Endometrial microvascular endothelial cells (primary cell): Measurements from ENCODE around the gene FANCF. TPM values are rescaled to one million over a fixed set of nuclear protein-coding genes. Genes with fewer than 3 reads are reported as not detected.

Experiments
- in situ Hi-C: cut with HindIII; loops from 2 replicates; pipeline ENCODE4 v1.10.0; 2017; ENCODE audit warnings: low sequenced_read_pairs, low pct_unique_long_range_greater_than_20kb; ENCODE audit errors: inconsistent ontology term
- total RNA-seq: library from RNA; depleted of rRNA; stranded (reverse); fragments of >200 nt; gene quantifications from one replicate; pipeline ENCODE4 v1.2.3, GENCODE V29; 2015; ENCODE audit errors: inconsistent ontology term

The FANCF gene
- total RNA-seq, 1 donor from 2014 or later: 14.3 TPM

DNA sequence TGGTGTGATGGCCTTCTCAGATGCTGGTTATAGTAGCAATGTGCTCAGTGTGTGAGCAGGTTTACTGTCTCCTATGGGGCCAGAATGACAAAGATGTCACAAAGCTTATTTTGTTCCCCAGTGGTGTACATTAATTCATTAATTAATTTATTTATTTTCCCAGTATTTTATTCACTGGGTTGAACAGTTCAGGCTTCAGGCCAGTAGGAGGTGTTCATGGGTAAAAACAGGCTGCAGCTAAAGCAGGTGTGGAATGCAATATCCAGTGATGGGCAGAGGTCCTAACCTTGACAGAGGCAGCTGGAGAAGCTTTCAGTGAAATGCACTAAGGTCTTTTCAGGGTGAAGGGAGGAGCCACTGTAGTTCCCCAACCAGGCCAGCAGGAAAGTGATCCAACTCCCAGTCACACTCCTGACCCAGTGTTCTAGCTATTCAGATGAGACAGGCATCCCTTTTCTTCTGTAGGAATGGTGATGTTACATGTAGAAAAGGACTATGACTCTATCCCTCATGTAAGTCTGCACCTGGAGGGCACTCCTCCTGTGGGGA, 7.8 kb upstream of the FANCF start:
- in situ Hi-C loops: no loop called here

DNA sequence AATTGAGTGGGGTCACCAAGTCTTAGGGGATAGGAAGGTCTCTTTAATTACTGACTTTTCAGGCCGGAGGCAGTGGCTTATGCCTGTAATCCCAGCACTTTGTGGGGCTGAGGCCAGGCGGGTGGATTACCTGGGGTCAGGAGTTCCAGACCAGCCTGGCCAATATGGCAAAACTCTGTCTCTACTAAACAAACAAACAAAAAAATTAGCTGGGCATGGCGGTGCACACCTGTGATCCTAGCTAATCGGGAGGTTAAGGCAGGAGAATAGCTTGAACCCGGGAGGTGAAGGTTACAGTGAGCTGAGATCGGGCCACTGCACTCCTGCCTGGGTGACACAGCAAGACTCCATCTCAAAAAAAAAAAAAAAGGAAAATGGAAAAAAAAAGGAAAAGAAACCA, 1.8 kb upstream of the FANCF start:
- in situ Hi-C loops: no loop called here

DNA sequence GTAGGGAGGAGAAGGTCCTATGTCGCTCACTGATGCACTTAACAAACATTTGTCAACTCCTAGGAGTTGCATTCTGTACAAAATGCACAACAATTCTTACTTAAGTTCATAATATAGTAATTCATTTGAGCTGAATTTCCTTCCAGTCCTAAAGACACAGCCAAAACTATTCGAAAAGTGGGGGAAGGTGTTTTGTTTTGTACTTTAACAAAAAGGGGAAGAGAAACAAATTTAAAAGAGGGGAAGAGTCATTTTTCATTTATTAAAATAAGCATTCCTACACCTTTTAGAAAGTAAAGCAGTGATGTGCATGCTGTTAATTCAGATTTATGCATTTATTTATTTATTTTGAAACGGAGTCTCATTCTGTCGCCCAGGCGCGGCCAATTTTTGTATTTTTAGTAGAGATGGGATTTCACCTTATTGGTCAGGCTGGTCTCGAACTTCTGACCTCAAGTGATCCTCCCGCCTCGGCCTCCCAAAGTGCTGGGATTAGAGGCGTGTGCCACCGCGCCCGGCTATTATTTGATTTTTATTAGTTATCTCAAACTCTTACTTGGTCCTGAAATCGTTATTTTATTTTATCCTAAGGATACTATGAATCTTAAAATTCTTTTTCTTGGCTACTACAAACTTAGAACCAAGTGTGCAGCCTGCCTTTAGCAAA, 1.1 kb upstream of the FANCF start:
- in situ Hi-C loops: no loop called here

DNA sequence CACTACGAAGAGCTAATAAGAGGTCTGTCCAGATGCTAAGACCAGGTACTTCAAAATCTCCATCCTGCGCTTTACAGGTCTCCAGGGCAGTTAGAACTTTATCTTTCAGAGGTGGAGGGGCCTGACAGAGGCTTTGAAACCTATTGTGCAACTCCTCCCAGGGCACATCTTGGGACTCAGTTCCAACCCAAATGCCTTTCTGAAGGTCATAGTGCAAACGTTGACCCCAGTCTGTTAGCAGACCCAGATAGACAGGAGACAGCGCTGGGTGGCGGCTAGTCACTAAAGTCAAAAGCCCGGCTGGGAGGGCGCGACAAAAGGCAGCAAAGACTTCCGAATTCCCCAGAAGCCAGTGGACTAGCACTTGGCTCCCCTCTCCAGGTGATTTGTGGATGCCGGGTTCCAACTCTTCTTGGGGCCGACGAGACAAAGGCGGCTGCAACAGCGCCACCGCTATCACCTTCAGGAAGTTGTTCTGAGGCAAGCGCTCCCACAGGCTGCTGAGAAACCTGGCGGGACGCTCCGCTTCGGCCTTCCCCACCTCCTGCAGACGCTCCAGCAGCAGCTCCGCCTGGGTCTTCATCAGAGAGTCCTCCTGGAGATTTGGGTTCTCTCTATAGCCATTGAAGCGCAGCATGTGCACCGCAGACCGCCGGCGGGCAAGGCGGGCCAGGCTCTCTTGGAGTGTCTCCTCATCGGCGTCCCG, 728 bp downstream of the FANCF start:
- in situ Hi-C loops: no loop called here

DNA sequence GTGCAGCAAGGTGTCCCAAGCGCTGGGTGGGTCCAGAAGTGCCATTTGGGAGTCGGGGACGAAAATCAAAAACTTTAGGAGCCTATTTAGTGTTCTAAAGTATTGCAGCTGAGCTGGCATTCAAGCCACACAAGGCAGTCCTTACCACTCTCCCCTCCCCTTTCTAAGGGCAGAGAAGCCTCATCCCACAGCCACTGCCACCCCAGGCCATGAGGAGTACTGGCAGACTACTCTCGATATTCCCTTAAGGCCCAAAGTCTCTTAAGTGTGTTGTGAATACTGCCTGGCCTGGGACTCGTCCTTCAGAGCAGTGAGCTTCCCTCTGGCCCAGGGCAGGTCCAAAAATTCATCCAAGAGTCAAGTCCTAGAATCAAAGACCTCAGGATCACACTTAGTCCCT, 7.8 kb downstream of the FANCF start:
- in situ Hi-C loops: no loop called here

DNA sequence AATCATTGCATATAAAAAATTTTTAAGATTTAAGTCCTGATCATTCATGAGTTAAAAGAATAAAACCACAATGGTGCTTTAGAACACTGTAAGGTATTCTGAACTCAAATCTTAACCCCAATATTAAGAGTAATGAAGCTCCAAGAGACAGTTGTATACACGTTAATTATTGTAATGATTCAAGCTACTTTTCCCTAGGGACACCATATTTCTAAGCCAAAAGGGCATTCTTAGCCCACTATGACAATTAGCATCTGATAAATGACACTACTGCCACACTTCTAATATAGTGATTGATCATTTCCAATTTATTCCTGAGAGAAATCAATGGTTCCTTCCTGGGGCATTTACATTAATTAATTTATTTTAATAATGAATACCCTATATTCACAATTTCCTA, 21.7 kb downstream of the FANCF start:
- in situ Hi-C loops: no loop called here

DNA sequence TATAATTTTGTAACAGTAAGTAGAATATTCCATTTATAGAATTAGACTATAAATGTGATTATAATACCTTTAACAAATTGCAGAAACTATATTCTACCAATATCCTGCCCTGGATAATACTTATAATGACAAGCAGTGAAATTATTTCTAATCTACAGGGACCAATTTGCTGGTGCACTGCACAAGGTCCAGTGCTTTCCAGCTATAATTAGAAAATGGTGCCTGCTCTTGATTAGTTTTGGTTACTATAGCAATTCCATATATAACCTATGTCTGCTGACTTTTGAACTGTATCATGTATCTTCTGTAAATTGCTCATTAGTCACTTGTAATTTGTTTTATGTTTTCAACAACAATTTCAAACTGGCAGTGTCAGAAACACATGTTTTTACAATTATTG, 23.1 kb downstream of the FANCF start:
- in situ Hi-C loops: no loop called here

DNA sequence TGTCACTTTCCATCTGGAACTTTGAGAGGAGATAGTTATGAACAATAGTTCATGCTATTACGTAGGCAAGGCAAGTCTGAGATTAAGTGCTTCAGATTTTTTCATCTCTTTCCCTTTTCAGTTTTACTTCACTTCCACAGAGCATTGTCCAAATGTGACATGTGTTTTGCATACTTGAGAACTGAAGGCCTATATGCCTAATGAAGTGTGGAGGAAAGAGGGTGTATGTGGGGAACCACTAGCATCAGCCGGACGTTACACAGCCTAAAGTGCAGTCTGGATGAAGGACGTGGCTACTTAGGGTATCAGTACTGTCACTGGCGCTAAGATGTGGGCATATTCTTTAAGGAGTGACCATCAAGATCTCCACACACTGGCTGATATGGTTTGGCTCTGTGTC, 26.2 kb downstream of the FANCF start:
- in situ Hi-C loops: no loop called here

DNA sequence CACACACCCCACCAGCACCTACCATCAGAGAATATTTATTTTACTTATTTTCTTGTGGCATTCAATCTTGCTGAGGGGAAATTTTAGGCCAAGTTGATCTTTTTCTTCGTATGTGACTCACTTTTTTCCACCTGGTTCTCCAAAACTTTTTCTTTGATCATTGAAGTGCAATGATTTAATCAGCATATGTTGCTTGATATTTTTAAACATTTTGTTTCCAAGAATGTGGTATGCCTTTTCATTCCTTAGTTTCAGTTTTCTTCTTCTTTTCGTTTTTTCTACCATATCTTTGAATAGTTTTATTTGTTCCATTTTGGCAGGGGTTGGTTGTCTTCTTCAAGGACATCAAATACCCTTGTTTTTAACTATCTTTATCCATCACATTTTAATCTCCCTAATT, 28.6 kb downstream of the FANCF start:
- in situ Hi-C loops: no loop called here

DNA sequence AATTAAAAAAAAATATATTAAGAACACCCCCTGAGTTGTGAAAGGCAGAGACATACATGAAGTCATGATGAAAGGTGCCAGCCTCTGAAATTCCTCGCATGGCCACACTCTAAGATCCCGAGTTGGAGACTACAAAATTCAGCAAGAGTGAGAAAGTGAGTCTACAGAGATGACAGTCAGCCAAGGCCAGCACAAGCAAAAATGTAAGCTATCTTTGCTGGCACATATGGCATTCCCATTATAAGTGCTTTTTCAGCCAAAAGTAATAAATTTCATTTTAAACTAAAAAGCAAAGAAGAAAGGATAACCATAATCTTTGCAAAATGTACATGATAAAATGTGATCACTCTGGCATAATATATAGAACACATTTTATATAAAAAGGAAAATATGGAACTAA, 40.6 kb downstream of the FANCF start:
- in situ Hi-C loops: no loop called here

DNA sequence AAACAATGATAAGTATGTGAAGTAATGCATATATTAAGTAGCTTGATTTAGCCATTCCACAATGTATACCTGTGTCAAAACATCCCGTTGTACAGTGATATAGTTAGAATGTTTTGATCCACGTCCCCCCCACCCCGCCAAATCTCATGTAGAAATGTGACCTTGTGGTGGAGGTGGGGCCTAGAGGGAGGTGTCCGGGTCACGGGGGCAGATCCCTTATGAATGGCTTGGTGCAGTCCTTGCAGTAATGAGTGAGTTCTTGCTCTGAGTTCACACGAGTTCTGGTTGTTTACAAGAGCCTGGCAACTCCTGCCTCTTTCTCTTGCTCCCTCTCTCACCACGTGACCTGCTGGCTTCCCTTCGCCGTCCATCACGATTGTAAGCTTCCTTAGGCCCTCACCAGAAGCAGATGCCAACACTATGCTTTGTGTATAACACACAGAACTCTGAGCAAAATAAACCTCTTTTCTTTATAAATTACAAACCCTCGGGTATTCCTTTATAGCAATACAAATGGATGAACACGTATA, 41.6 kb downstream of the FANCF start:
- in situ Hi-C loops: no loop called here

DNA sequence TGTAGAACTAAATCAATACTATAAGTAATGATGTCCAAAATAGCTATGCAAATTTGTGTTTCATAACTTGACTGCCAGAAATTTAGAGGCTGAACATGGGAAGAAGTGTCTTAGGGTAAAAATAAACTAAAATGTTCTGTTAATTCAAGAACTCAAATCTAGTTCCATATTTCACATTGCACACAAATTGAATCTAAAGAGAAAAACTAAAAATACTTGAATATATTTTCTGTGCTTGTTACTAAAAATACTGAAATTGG, 43.5 kb downstream of the FANCF start:
- in situ Hi-C loops: no loop called here

DNA sequence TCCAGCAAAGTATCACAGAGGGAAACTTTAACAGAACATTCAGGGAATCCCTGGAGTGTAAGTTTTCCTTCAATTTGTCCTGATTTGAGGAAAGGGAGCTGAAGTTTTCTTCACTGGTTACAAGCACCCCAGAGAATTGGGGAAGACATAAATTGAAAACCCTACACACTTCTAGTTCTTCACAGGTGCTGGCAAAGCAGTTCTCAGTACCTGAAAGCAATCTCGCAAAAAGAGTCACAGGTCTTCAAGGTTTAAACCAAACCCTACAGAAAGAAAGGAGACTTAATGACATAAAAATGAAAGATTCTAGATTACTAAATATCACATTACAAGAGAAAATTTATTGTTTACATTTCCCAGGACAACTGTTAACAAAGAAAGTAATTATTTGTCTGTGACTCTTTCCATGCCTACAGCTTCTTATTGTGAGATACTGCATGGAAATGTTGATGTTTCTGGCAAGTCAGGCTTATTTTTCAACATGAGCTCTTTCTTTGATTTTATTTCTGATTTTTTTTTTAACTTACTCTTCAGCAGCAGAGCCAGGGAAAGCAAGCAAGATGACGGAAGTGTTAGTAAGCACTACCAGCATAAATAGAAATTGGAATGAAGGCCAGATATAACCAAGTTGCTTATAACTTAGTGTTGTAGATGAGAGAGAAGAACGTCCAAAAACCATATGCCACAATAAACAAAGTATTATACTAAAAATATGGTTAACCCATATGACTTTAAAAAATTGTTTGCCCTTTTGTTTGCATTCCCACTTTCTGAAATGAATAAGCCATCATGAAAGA, 44.1 kb downstream of the FANCF start:
- in situ Hi-C loops: no loop called here

DNA sequence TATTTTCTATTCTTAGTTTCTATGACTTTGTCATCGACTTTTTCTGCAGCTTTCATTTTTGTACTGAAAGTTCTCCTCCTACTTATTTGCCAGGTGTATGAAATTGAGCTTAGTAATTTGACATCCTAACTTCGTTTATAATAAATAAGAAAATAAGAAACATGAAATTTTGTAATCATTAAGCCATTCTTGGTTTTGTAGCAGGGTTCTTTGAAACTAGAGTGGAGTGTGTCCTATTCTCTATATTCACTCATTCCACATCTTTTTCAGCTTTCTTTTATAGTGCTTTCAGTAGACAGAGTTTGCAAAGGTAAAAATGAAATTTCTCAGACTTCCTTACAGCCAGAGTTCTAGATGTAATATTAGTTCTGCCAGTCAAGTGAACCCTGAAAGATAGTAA, 47.8 kb downstream of the FANCF start:
- in situ Hi-C loops: no loop called here

Other genes with a start within 250 kb of the FANCF start
- 3.6 TPM for gene GAS2, start 40.8 kb upstream of the FANCF start, total RNA-seq
- gene SVIP, start 204.0 kb upstream of the FANCF start, total RNA-seq: 24.5 TPM
- not detected for gene CCDC179, start 234.7 kb upstream of the FANCF start, total RNA-seq